OCI-LY1 (cell line): ENCODE measurements around the gene DENND1A.

Experiments used
- CTCF ChIP-seq: fragments of 200-600 bp; sonication (generic), shearing (Covaris generic); IDR thresholded peaks from 2 replicates; pipeline ENCODE4 v1.5.1; 2017; ENCODE audit warnings: mild to moderate bottlenecking, antibody characterized with exemption, low read length, moderate library complexity, mixed read lengths
- EZH2 ChIP-seq: fragments of 200-600 bp; sonication (generic), shearing (Covaris generic); IDR thresholded peaks from 2 replicates; pipeline ENCODE4 v1.8.0; 2017; ENCODE audit warnings: borderline replicate concordance, mixed run types, mild to moderate bottlenecking, antibody characterized with exemption, low read length, moderate library complexity, mixed read lengths

DNA sequence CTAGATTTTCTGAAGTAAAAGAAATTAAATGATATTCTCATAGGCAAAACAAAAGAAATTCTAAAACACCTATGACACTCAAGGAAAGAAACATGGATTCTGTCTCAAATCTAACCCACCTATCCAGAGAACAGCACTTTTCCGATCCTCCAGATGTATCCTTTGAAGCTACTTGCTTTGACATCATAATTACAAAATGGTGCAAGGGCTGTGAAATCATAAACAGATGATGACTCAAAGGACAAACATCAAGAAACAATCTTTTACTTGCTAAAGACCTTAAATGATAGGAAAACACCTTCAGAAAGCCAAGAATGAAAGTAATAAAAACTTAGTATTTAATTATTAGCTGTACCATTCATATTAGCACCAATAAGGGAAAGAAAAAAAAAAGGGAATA, 202.6 kb downstream of the DENND1A start:
- TF ChIP-seq CTCF (no peak), EZH2 (no peak)
